ENCODE results near the gene SERPINA6.
"Not testable (repeated sequence)": the region's sequence is repeated elsewhere in the genome, so short reads cannot be mapped to it uniquely, and the experiment has no call there.

The SERPINA6 gene

DNA sequence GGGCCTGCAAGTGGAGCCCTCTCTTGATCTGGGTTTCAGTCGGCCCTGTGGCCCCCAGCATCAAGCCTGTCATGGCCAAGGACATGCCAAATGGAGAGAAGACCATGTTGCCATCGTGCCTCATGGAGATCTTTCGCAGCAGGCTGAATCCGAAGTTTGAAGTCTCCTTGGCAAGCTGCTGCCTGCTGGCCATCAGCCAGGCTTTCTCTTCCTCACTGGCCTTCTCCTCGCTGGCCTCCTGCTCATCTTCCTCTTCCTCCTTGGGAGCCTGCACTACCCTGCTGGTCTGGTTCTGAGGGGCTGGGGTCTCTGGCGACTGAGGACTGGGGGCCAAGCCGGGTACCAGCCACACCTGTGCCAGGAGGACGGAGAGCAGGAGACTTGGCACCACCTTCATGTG, 32.9 kb downstream of the SERPINA6 start:
- DNase-seq = no peak

DNA sequence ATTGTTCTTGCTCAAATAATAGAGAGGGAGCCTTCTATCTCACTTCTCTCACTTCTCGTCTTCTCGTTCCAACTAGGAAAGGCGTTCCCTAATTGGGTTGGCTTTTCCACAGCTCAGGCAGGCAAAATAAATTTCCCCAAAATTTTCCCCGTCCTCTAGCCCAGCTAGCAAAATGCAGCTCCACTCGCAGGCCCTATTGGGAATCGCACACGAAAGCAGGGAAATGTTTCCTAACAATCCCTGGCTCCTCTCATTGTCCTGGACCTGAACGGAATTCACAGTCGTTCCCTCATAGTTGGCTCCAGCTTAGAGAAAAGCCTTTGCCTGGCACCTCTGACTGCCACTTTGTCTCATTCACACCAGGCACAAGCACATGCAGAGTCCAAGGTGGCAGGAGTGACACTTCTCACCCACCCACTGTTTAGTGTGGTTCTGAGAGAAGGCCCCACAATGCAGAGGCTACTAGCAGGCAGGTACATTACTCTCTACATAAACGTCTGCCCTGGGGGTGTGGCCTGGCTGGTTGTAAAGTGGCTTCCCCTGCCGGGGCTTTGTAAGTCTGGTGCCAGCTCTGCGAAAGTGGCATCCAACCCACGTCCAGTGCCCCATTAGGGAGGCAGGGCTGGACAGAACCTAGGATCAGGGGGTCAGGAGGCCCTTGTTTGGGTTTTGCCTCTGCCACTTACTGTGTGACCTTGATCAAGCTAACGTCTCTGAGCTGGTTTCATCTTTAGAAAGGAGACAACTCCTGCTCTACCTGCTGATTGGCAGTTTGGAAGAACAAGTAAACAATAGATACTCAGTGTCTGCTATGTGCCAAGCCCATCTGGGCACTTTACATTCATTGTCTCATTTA, 34.3 kb downstream of the SERPINA6 start:
- DNase-seq = no peak

DNA sequence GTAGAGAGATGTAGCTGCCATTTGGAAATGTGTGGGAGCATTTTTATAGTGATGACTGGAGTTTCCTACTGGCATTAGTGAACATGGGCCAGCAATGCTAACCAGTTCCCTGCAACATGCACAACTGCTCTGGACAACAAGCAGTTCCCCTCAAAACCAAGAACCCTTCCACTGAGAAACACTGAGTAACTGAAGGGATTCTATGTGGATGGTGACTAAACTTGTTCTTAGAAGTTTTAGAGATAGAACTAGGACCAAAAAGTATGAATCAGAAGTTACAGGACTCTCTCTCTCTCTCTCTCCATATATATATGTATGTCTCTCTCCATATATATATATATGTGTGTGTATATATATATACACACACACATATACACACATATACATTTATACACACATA, 38.0 kb downstream of the SERPINA6 start:
- DNase-seq = no peak

DNA sequence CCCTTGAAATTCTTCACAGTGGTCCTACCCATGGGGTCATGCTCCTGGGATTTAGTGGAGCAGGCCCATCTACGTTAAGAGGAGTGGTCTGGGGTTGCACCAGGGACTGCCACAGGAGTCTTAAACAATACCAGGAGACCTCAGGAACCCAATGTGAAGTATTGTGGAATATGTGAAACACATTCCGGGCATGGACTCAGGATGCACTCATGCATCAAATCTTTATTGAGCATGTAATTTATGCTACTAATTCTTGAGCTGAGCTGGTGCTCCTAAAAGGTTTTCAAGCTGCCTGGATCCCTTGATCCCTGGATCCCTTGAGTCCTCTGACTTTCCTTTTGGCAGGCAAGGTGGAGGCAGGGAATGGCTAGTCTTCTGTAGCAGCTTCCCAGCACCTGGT, 38.9 kb downstream of the SERPINA6 start:
- DNase-seq = no peak

DNA sequence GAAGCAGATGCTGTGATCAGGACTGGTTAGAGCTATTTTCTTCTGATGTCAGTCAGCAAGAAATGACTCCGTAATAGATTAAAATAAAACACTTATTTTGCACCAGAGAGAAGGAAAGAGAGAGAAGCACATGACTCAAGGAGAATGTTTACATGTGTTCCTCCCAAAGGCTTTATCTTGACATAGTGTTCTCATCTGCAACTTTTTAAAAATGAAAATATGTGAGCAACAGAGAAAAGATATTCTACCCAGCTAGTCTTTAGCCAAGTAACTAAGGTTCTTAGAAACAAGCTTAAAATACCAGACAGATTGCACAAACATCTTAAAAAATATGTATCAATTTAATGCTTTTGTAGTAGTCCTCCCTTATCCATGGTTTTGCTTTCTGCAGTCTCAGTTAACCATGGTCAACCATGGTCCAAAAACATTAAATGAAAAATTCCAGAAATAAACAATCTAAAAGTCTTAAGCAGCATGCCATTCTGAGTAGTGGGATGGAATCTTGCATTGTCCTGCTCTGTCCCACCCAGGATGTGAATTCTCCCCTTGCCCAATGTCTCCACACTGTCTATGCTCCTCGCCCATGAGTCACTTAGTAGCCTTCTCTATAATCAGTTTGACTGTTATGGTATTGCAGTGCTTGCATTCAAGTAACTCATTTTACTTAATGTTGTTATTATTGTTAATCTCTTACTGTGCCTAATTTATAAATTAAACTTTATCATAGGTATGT, 40.0 kb downstream of the SERPINA6 start:
- no peak for DNase-seq

DNA sequence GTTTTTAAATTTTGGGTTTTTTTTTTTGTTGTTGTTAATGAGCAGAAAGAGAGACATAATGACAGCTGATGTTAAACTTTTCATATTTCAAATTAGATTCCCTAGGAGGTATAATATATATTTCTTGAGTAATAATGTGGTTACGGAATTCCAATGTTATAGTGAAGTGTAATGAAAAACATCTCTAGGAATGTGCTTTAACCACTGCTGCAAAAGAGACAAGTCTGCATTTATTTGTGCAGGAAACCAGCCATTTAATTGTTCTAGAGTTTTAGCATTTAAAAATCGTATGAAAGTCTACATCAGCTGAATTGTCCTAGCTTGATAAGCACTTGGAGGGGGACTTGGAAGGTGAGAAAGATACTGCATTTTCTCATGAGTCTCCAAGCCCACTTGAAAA, 44.4 kb downstream of the SERPINA6 start:
- no peak for DNase-seq

DNA sequence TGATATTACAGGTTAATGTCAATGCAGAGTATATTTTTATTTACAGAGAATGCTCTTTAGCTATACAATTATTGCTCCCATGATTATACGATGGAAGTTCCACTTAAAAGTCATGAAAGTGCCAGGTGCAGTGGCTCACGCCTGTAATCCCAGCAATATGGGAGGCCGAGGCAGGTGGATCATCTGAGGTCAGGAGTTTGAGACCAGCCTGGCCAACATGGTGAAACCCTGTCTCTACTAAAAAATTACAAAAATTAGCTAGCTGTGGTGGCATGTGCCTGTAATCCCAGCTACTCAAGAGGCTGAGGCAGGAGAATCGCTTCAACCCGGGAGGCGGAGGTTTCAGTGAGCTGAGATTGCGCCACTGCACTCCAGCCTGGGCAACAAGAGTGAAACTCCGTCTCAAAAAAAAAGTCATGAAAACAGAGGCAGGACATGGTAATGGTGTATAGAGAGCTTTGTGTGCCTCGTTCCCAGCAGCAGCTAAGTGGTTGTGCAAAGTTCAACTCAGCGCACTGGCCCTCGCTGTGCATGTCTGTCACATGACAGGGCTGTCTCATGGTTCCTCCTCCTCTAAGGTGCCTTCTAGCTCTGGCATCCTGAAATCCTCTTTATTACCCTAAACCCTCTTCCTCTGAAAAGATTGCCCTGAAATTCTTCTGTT, 46.1 kb downstream of the SERPINA6 start:
- DNase-seq = not testable (repeated sequence)

DNA sequence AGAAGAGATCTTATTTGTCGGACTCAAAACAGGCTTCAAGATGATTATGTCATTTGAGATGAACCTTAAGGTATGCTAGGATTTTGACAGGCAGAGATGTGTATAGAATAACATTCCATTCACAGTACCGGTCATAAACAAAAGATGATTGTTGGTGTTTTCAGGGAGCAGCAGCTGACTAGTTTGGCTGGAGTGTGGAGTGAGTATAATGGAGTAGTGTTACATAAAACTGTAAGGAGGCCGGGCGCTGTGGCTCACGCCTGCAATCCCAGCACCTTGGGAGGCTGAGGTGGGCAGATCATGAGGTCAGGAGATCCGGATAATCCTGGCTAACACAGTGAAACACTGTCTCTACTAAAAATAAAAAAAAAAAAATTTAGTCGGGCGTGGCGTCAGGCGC, 54.0 kb downstream of the SERPINA6 start:
- no peak for DNase-seq

DNA sequence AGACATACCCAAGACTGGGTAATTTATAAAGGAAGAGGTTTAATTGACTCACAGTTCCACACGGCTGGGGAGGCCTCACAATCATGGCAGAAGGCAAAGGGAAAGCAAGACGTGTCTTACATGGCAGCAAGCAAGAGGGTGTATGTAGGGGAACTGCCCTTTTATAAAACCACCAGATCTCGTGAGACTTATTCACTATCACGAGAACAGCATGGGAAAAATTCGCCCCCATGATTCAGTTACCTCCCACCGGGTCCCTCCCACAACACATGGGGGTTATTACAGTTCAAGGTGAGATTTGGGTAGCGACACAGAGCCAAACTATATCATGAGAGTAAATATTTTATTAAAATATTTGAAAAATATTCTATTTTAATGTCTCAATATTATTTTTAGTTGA, 54.6 kb downstream of the SERPINA6 start:
- not testable (repeated sequence) for DNase-seq

DNA sequence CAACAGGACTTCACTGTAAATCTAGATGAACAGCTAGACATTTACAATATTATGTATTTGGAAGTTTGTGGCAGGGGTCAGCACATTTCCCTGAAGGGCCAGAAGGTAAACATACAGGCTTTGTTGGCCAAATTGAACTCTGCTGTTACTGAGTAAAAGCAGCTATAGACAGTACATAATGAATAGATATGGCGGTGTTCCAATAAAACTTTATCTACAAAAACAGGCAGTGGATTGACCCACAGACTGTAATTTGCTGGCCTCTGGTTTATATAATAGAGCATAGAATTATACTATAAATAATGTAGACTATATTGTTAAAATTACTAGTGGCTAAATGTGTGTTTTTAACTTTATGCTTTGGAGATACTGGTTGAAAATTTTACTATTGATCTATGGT, 55.8 kb downstream of the SERPINA6 start:
- no peak for DNase-seq

DNA sequence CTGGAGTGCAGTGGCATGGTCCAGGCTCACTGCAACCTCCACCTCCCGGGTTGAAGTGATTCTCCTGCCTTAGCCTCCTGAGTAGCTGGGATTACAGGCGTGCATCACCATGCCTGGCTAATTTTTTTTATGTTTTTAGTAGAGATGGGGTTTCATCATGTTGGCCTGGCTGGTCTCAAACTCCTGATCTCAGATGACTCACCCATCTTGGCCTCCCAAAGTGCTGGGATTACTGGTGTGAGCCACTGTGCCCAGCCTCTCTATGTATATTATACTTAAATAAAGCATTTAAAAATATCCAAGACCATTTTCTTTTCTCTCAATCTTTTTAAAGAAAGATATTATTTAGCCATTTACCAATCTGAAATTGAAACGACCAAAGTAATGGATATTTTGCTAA, 58.9 kb downstream of the SERPINA6 start:
- not testable (repeated sequence) for DNase-seq

Measured in NK-92 treated with Interleukin-12 subunit alpha and Interleukin-12 subunit beta, amount 100 ng/mL, for 24 hours (cell line).